GM18870 (cell line): Measurements from ENCODE around the gene POLQ.
"Not testable (repeated sequence)": the region's sequence is repeated elsewhere in the genome, so short reads cannot be mapped to it uniquely, and the experiment has no call there.

Source experiments
- ATAC-seq: cut with Tn5 transposase; IDR thresholded peaks from one replicate; pipeline ENCODE4 v1.9.1; 2021; ENCODE audit warnings: moderate library complexity; ENCODE audit not compliant: unreplicated experiment

POLQ gene

GRCh38 chr3:121545574-121546455 lies at the start of gene POLQ:
POLQ (minus strand) TSS chr3:121545988; CDS start chr3:121545877, 111 bp downstream.
- peak; percentile 57 for ATAC-seq

GRCh38 chr3:121594850-121595249 lies 49.1 kb upstream of the POLQ start:
- ATAC-seq, result no peak

GRCh38 chr3:121593806-121594205 lies 48.0 kb upstream of the POLQ start:
- not testable (repeated sequence) for ATAC-seq

- peak; percentile 70 for ATAC-seq
Measured at GRCh38 chr3:121592856-121593702, 47.3 kb upstream of the POLQ start, which contains the start of gene FBXO40. FBXO40 (plus strand) TSS chr3:121593379; CDS start chr3:121620576, 27,197 bp downstream.

GRCh38 chr3:121584418-121584817 lies 38.6 kb upstream of the POLQ start:
- no peak for ATAC-seq

GRCh38 chr3:121581691-121582090 lies 35.9 kb upstream of the POLQ start:
- ATAC-seq, result no peak

- no peak for ATAC-seq
Measured at GRCh38 chr3:121574449-121574848, 28.7 kb upstream of the POLQ start.

GRCh38 chr3:121567649-121568048 lies 21.9 kb upstream of the POLQ start, which contains the start of gene ARGFX:
ARGFX (plus strand) TSS chr3:121567949; CDS start chr3:121570714, 2,765 bp downstream.
- ATAC-seq, result no peak

- no peak for ATAC-seq
Measured at GRCh38 chr3:121566773-121567172, 21.0 kb upstream of the POLQ start.

- ATAC-seq, result no peak
Measured at GRCh38 chr3:121562148-121562547, 16.4 kb upstream of the POLQ start.

- ATAC-seq, result no peak
Measured at GRCh38 chr3:121557426-121557934, 11.7 kb upstream of the POLQ start.

GRCh38 chr3:121552797-121553196 lies 7.0 kb upstream of the POLQ start:
- no peak for ATAC-seq

- no peak for ATAC-seq
Measured at GRCh38 chr3:121552379-121552778, 6.6 kb upstream of the POLQ start.

- ATAC-seq, result no peak
Measured at GRCh38 chr3:121545049-121545573, 677 bp downstream of the POLQ start.

- no peak for ATAC-seq
Measured at GRCh38 chr3:121542924-121543323, 2.9 kb downstream of the POLQ start.

- no peak for ATAC-seq
Measured at GRCh38 chr3:121531269-121531668, 14.5 kb downstream of the POLQ start.

GRCh38 chr3:121529308-121529707 lies 16.5 kb downstream of the POLQ start:
- ATAC-seq, result no peak

GRCh38 chr3:121520510-121520909 lies 25.3 kb downstream of the POLQ start:
- ATAC-seq, result no peak

GRCh38 chr3:121517953-121518655 lies 27.7 kb downstream of the POLQ start:
- no peak for ATAC-seq

- no peak for ATAC-seq
Measured at GRCh38 chr3:121515862-121516261, 29.9 kb downstream of the POLQ start.
